IPS-15b (cell line): Measurements from ENCODE around the gene TMEM119.

Experiments
- H3K27me3 ChIP-seq: one replicate; pipeline ENCODE4 v1.6.1; 2013; ENCODE audit warnings: low read length; ENCODE audit not compliant: control insufficient read depth, insufficient read depth
- H3K36me3 ChIP-seq: one replicate; pipeline ENCODE4 v1.6.1; 2013; ENCODE audit warnings: low read length; ENCODE audit not compliant: control insufficient read depth, insufficient read depth
- H3K4me1 ChIP-seq: one replicate; pipeline ENCODE4 v1.6.1; 2013; ENCODE audit warnings: mild to moderate bottlenecking, low read length; ENCODE audit not compliant: control insufficient read depth, insufficient read depth
- H3K4me3 ChIP-seq: one replicate; pipeline ENCODE4 v1.5.1; 2013; ENCODE audit warnings: low read depth, low read length
- H3K9ac ChIP-seq: one replicate; pipeline ENCODE4 v1.6.1; 2013; ENCODE audit warnings: low read depth, mild to moderate bottlenecking, low read length
- H3K9me3 ChIP-seq: one replicate; pipeline ENCODE4 v1.6.1; 2013; ENCODE audit warnings: mild to moderate bottlenecking, low read length; ENCODE audit not compliant: control insufficient read depth, insufficient read depth

The TMEM119 gene

GRCh38 chr12:108609537-108610335 is 11.9 kb upstream of the TMEM119 start:
- no peaks in the 10 kb centered on the region for H3K36me3 ChIP-seq
- no peaks in the 10 kb centered on the region for H3K4me1 ChIP-seq
- H3K9ac ChIP-seq = no peak overlapping the region
- H3K27me3 ChIP-seq = no peaks in the 10 kb centered on the region
- H3K9me3 ChIP-seq = no peaks in the 10 kb centered on the region
- H3K4me3 ChIP-seq = no peak overlapping the region

GRCh38 chr12:108608616-108609015 is 10.7 kb upstream of the TMEM119 start:
- Histone ChIP-seq H3K36me3 (no peaks in the 10 kb centered on the region), H3K9me3 (no peaks in the 10 kb centered on the region), H3K4me3 (no peak overlapping the region), H3K9ac (no peak overlapping the region), H3K4me1 (peaks cover 2% of the 10 kb centered on the region), H3K27me3 (no peaks in the 10 kb centered on the region)

GRCh38 chr12:108607981-108608600 is 10.2 kb upstream of the TMEM119 start:
- no peak overlapping the region for H3K9ac ChIP-seq
- peaks cover 2% of the 10 kb centered on the region for H3K4me1 ChIP-seq
- H3K4me3 ChIP-seq = no peak overlapping the region
- no peaks in the 10 kb centered on the region for H3K36me3 ChIP-seq
- no peaks in the 10 kb centered on the region for H3K27me3 ChIP-seq
- no peaks in the 10 kb centered on the region for H3K9me3 ChIP-seq

- Histone ChIP-seq H3K4me3 (no peak overlapping the region), H3K36me3 (no peaks in the 10 kb centered on the region), H3K27me3 (no peaks in the 10 kb centered on the region), H3K9ac (no peak overlapping the region), H3K4me1 (peaks cover 2% of the 10 kb centered on the region), H3K9me3 (no peaks in the 10 kb centered on the region)
Measured at GRCh38 chr12:108606492-108606891, 8.6 kb upstream of the TMEM119 start.

- Histone ChIP-seq H3K4me1 (peaks cover 2% of the 10 kb centered on the region), H3K27me3 (no peaks in the 10 kb centered on the region), H3K36me3 (no peaks in the 10 kb centered on the region), H3K9ac (no peak overlapping the region), H3K4me3 (no peak overlapping the region), H3K9me3 (no peaks in the 10 kb centered on the region)
Measured at GRCh38 chr12:108605690-108606406, 8.0 kb upstream of the TMEM119 start.

- Histone ChIP-seq H3K4me1 (peaks cover 2% of the 10 kb centered on the region), H3K4me3 (no peak overlapping the region), H3K9ac (no peak overlapping the region), H3K36me3 (no peaks in the 10 kb centered on the region), H3K27me3 (no peaks in the 10 kb centered on the region), H3K9me3 (no peaks in the 10 kb centered on the region)
Measured at GRCh38 chr12:108605000-108605689, 7.3 kb upstream of the TMEM119 start.

GRCh38 chr12:108604208-108604941 is 6.5 kb upstream of the TMEM119 start:
- no peaks in the 10 kb centered on the region for H3K27me3 ChIP-seq
- H3K9me3 ChIP-seq = no peaks in the 10 kb centered on the region
- no peak overlapping the region for H3K4me3 ChIP-seq
- H3K4me1 ChIP-seq = peaks cover 2% of the 10 kb centered on the region
- no peak overlapping the region for H3K9ac ChIP-seq
- no peaks in the 10 kb centered on the region for H3K36me3 ChIP-seq

GRCh38 chr12:108603743-108604142 is 5.9 kb upstream of the TMEM119 start:
- H3K4me1 ChIP-seq = peaks cover 2% of the 10 kb centered on the region
- H3K4me3 ChIP-seq = no peak overlapping the region
- no peaks in the 10 kb centered on the region for H3K9me3 ChIP-seq
- no peaks in the 10 kb centered on the region for H3K27me3 ChIP-seq
- no peak overlapping the region for H3K9ac ChIP-seq
- no peaks in the 10 kb centered on the region for H3K36me3 ChIP-seq

GRCh38 chr12:108602976-108603704 is 5.3 kb upstream of the TMEM119 start:
- no peaks in the 10 kb centered on the region for H3K36me3 ChIP-seq
- H3K4me3 ChIP-seq = no peak overlapping the region
- peaks cover 2% of the 10 kb centered on the region for H3K4me1 ChIP-seq
- no peaks in the 10 kb centered on the region for H3K27me3 ChIP-seq
- no peaks in the 10 kb centered on the region for H3K9me3 ChIP-seq
- H3K9ac ChIP-seq = no peak overlapping the region

GRCh38 chr12:108602209-108602705 is 4.4 kb upstream of the TMEM119 start:
- Histone ChIP-seq H3K9ac (no peak overlapping the region), H3K36me3 (no peaks in the 10 kb centered on the region), H3K9me3 (no peaks in the 10 kb centered on the region), H3K27me3 (no peaks in the 10 kb centered on the region), H3K4me3 (no peak overlapping the region), H3K4me1 (peaks cover 2% of the 10 kb centered on the region)
